Suppressor macrophage treated with lipopolysaccharide for 1 hour (primary cell): Measurements from ENCODE around the gene FSD1.
A peak's percentile ranks its signal among the peaks of the same experiment; 100 is the strongest.
"Not testable (repeated sequence)": the region's sequence is repeated elsewhere in the genome, so short reads cannot be mapped to it uniquely, and the experiment has no call there.

Experiments
- DNase-seq, 3 donors: peaks; one replicate each; pipeline ENCODE4 v3.0.0-alpha.2; 2020 to 2022

Gene FSD1

GRCh38 chr19:4320419-4320818, 16.0 kb downstream of the FSD1 start:
- DNase-seq = no peak

DNA sequence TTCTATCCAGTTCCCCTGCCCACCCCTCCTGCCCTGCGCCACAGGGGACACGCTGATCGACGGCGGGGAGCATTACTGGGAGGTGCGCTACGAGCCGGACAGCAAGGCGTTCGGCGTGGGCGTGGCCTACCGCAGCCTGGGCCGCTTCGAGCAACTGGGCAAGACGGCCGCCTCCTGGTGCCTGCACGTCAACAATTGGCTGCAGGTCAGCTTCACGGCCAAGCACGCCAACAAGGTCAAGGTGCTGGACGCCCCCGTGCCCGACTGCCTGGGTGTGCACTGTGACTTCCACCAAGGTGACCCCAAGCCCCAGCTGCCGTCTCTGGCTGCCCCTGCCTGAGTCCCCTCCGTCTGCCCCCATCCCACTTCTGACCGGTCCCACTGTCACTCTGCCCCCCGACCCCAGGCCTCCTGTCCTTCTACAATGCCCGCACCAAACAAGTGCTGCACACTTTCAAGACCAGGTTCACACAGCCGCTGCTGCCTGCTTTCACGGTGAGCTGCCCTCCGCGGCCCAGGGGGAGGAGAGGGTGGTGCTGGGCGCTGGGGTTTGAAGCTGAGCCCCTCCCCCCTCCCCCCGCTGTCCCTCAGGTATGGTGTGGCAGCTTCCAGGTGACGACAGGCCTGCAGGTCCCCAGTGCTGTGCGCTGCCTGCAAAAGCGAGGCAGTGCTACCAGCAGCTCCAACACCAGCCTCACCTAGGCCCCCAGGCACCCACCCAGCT, 18.7 kb downstream of the FSD1 start:
- DNase-seq = no peak

GRCh38 chr19:4323692-4324091, 19.3 kb downstream of the FSD1 start:
- no peak for DNase-seq

DNA sequence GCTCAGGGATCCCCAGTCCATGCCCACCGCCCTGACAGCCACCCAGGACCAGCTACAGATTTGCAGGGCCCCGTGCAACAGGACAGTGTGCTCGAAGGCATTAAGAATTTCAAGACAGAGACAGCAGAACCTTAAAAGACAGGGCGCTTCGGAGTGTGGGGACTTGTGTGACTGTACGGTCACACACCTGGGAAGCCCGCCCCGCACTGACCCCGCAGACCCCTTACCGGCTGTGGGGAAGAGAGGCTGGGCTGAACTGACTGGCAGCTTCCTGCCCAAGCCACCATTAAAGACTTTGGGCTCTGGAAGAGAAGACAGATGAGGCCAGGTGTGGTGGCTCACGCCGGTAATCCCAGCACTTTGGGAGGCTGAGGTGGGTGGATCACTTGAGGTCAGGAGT, 19.8 kb downstream of the FSD1 start:
- no peak for DNase-seq

GRCh38 chr19:4326215-4326836, 21.9 kb downstream of the FSD1 start:
- DNase-seq = no peak

DNA sequence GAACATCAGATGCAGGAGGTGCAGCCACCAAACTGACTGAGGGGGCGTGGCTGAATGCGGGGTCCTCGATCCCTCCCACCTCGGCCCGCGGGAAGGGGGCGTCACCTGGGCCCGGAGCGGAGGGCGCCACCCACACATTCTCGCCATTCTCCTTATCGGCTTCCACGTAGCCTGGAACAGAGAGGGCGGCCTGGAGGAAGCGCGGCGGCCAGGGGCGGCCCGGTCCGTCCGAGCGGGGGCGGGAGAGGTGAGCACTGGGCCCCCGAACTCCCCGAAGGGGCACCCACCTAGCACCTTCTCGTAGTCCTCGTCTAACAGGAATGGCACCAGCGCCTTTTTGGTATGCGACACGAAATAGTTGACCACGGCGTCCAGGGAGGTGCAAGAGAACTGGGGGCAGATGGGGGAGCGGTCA, 22.4 kb downstream of the FSD1 start:
- DNase-seq = no peak

DNA sequence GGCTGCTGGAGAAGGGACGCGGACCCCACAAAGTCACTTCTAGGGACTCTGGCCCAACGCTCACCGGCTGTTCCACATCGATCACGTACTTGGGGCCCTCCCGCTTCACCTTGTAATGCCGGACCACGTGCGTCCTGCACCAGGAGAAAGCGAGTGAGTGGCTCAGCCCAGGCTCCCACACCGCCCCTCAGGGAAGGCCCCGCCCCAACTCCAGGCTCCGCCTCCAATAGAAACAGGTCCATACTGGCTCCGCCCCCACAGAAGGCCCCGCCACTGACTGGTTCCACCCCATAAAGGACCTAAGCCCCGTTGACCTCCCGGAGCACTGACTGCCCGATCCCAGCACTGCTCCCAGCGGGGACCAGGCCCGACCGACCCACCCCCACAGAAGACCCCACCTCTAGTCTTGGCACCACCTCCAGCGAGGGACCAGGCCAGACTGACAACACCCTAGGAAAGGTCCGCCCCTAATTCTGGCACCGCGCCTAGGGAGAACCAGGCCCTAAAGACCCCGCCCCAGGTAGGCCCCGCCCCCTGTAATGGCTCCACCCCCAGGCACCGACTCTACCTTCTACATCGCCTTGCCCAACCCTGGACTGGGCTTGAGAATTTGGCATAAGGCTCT, 23.0 kb downstream of the FSD1 start:
- DNase-seq = peak; percentile 47 to 79 (median 72)

DNA sequence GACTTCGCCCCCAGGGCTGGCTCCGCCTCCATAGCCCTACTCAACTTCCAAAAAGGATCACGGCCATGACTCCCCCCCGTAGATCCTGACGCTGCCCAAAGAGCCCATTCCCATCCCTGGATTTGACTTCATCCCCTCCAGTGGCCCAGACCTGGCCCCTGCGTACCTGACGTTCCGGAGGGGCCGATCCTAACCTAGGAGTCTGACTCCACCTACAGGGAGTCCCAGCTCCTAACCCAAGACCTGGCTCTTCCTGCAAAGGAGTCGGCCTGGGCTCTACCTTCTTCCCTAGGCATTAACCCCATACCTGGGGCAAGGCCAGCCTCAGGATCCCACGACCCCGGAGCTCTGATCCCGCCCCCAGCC, 23.5 kb downstream of the FSD1 start:
- no peak for DNase-seq

DNA sequence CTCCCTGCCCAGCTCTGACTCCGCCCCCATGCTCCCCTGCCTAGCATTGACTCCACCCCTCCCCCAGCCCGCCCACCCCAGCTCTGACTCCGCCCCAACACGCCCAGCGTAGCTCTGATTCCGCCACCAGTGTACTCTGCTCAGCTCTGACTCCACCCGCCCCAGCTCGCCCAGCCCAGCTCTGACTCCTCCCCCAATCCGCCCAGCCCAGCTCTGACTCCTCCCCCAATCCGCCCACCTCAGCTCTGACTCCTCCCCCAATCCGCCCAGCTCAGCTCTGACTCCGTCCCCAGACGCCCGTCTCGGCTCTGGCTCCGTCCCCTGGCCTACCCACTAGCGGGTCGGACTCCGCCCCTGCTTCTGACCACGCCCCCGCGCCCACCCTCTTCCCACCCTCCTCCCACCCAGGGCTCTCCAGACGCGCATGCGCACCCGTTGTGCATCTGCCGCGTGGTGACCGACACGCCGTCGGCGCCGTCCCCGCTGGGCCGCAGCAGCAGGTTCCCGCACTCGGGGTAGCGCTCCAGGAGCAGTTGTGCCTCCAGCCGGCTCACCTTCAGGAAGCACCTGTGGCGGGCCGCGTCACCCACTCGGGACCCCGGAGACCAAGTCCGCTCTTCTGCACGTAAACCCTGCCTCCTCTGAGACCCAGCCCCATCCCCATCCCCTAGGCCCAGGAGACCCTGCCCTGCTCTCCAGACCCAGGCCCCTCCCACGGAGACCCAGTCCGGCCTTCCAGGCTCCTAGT, 24.0 kb downstream of the FSD1 start:
- DNase-seq = peak; percentile 81 to 96 (median 94)

- DNase-seq = not testable (repeated sequence)
These were observed 24.7 kb downstream of the FSD1 start for GRCh38 chr19:4328991-4329681.

DNA sequence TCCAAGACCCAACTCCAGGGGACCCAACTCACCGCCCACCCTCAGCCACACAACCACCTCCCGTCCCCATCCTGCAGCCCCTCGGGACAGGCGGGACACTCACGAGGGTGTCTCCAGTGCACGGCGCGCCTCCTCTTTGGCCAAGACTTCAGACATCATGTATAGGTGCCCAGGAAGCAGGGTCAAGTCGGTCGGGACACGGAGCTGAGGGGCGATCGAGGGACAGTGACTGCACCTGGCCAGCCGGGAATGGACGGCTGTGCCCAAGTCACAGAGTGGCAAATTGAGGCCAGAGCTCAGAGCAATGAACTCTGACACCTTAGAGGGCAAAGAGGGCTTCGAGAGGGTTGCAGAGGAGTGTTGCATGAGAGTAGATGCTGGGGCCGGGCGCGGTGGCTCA, 25.5 kb downstream of the FSD1 start:
- no peak for DNase-seq

GRCh38 chr19:4334929-4335570, 30.7 kb downstream of the FSD1 start:
- DNase-seq = no peak

GRCh38 chr19:4337906-4338440, 33.6 kb downstream of the FSD1 start:
- DNase-seq = peak in 1 of 3 donors; percentile 18

- DNase-seq = peak; percentile 16 to 50 (median 36)
These were observed 34.3 kb downstream of the FSD1 start, which contains the start of gene STAP2 for GRCh38 chr19:4338441-4339355. Gene STAP2 (minus strand): TSS chr19:4338827. CDS start chr19:4338753, 74 bp downstream.

DNA sequence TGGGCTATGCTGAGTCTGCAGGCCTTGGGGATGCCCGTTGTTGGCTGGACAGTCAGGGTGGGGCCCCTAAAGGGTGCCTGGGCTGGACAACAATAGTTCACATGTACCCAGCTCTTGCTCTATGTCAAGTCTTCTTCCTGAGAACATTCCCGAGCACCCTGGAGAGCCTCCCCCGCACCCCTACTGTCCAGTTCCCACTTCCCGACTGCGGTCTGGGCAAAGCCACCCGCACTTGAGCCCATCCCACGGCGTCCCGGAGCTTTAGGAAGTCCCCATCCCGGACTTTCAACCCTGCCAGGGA, 37.9 kb downstream of the FSD1 start:
- DNase-seq = no peak

- DNase-seq = peak; percentile 97 to 100 (median 99)
These were observed 38.4 kb downstream of the FSD1 start for GRCh38 chr19:4342615-4343369.

- DNase-seq = peak; percentile 90 to 98 (median 95)
These were observed 39.2 kb downstream of the FSD1 start, which contains the start of gene MPND for GRCh38 chr19:4343370-4344307. Gene MPND (plus strand): TSS chr19:4343562. CDS start chr19:4343594, 32 bp downstream.

DNA sequence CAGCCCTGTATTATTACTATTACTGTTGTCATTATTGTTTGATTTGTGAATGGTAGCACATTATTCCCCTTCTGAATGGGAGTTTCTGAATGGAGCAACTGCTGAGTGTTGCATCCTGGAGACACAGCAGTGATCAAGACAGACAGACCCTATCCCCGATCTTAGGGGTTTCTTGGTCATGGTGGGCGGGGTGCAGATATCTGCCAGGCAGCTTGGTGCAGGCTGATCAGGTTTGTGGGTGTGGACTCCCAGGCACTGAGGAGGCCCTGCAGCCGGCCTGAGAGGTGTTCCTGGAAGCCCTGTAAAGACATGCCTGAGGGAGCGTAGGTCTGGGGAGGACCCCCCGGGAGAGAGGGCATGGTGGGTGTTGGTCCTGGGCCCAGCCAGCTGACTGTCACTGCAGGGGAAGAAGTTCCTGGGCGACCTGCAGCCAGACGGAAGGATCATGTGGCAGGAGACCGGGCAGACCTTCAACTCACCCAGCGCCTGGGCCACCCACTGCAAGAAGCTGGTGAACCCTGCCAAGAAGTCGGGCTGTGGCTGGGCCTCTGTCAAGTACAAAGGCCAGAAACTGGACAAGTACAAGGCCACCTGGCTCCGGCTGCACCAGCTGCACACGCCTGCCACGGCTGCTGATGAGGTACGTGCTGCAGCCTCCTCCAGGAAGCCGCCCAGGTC, 41.1 kb downstream of the FSD1 start:
- no peak for DNase-seq
